ENCODE measurements around the gene SLC2A8.
A peak's percentile ranks its signal among the peaks of the same experiment; 100 is the strongest.

Gene SLC2A8

GRCh38 chr9:127388037-127388855 lies 8.7 kb upstream of the SLC2A8 start:
- H3K4me3 ChIP-seq (replicated peaks; ENCODE audit: low read depth, low read length): no peak overlapping the region
- DNase-seq (ENCODE audit: low read depth): peak; percentile 98
- TF ChIP-seq, protein P1, sequence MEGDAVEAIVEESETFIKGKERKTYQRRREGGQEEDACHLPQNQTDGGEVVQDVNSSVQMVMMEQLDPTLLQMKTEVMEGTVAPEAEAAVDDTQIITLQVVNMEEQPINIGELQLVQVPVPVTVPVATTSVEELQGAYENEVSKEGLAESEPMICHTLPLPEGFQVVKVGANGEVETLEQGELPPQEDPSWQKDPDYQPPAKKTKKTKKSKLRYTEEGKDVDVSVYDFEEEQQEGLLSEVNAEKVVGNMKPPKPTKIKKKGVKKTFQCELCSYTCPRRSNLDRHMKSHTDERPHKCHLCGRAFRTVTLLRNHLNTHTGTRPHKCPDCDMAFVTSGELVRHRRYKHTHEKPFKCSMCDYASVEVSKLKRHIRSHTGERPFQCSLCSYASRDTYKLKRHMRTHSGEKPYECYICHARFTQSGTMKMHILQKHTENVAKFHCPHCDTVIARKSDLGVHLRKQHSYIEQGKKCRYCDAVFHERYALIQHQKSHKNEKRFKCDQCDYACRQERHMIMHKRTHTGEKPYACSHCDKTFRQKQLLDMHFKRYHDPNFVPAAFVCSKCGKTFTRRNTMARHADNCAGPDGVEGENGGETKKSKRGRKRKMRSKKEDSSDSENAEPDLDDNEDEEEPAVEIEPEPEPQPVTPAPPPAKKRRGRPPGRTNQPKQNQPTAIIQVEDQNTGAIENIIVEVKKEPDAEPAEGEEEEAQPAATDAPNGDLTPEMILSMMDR (IDR thresholded peaks at IDR 0.05; ENCODE audit: low read length, missing control alignments): no peak

- H3K4me3 ChIP-seq (replicated peaks; ENCODE audit: low read depth, low read length): no peak overlapping the region
- peak; percentile 8 for DNase-seq (ENCODE audit: low read depth)
Observed at GRCh38 chr9:127388856-127389238, 8.1 kb upstream of the SLC2A8 start.

GRCh38 chr9:127389381-127390247 lies 7.4 kb upstream of the SLC2A8 start:
- no peak overlapping the region for H3K4me3 ChIP-seq (replicated peaks; ENCODE audit: low read depth, low read length)
- TF ChIP-seq, protein P1 (IDR thresholded peaks at IDR 0.05; ENCODE audit: low read length, missing control alignments): no peak
- DNase-seq (ENCODE audit: low read depth): no peak

More at GRCh38 chr9:127388856-127389238, 8.1 kb upstream of the SLC2A8 start:
- TF ChIP-seq, protein P1 (IDR thresholded peaks at IDR 0.05; ENCODE audit: low read length, missing control alignments): no peak

GRCh38 chr9:127390248-127390545 lies 6.8 kb upstream of the SLC2A8 start:
- TF ChIP-seq, protein P1 (IDR thresholded peaks at IDR 0.05; ENCODE audit: low read length, missing control alignments): no peak
- H3K4me3 ChIP-seq (replicated peaks; ENCODE audit: low read depth, low read length): no peak overlapping the region
- DNase-seq (ENCODE audit: low read depth): no peak

- H3K4me3 ChIP-seq (replicated peaks; ENCODE audit: low read depth, low read length): no peak overlapping the region
- TF ChIP-seq, protein P1 (IDR thresholded peaks at IDR 0.05; ENCODE audit: low read length, missing control alignments): no peak
- DNase-seq (ENCODE audit: low read depth): no peak
Observed at GRCh38 chr9:127390563-127390962, 6.4 kb upstream of the SLC2A8 start.

DNA sequence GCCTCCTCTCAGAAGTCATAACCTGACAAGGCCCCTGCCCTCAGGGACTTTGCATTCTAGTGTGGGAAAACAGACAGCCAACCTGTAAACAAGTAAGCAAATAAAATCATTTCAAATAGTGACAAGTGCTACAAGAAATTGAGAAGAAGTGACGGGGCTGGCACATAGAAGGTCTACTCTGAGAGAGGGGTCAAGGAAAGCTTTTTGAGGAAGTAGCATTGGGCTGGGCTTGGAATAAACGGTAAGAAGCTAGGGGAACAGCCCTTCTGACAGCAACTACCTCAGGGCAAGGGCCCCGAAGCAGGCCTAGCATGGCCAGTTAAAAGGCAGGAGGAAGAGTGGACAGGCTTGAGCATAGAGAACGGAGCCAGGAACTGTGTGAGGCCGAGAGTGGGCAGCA lies 4.8 kb upstream of the SLC2A8 start:
- TF ChIP-seq, protein P1 (IDR thresholded peaks at IDR 0.05; ENCODE audit: low read length, missing control alignments): no peak
- DNase-seq (ENCODE audit: low read depth): no peak
- H3K4me3 ChIP-seq (replicated peaks; ENCODE audit: low read depth, low read length): no peak overlapping the region

Data from fibroblast of pulmonary artery (primary cell).